Measurements from ENCODE around the gene STAB2. TPM values are rescaled to one million over a fixed set of nuclear protein-coding genes. Genes with fewer than 3 reads are reported as not detected.

The STAB2 gene
- total and polyA plus RNA-seq, 2 of the 4 experiments (the other 2 are of a cell fraction), result not detected

DNA sequence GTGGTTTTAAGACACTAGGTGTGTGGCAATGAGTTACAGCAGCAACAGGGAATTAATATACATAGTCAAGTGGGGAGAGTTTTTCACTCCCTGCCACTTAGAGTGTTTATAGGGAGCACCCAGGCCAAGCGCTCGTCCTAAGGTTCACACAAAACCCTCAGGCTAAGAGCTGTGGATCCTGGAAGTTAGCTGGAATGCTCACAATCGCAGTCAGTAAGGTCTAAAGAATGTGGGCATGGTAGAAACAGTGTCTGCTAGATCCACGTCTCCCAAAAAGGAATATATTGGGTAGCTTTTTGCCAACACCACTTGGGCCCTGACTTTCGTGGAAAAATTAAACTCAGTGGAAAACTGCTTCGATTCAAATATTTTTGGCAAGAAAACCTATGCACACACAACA lies 36.6 kb downstream of the STAB2 start:
- Histone ChIP-seq H2BK20ac (ENCODE audit: low read depth, low read length) (no peak overlapping the region), H3K36me3 (ENCODE audit: control insufficient read depth, insufficient read depth, low read length) (no peaks in the 10 kb centered on the region), H3K4me1 (ENCODE audit: control insufficient read depth, insufficient read depth, low read length) (no peaks in the 10 kb centered on the region), H3K9me3 (ENCODE audit: control insufficient read depth, insufficient read depth, low read length) (no peaks in the 10 kb centered on the region), H2AK5ac (ENCODE audit: low read depth, low read length) (no peak overlapping the region), H2AFZ (replicated peaks; ENCODE audit: low read length, poor library complexity) (no peak overlapping the region), H3K4ac (ENCODE audit: low read depth, low read length) (no peak overlapping the region), H3K27ac (ENCODE audit: insufficient read depth, low read length) (no peak overlapping the region), H4K91ac (ENCODE audit: insufficient read depth, low read depth, low read length) (no peak overlapping the region), H3K23ac (ENCODE audit: low read depth, low read length) (no peak overlapping the region), H3K9ac (ENCODE audit: low read depth, low read length) (no peak overlapping the region), H4K20me1 (ENCODE audit: insufficient read depth, low read length) (no peaks in the 10 kb centered on the region), H3K27me3 (ENCODE audit: control insufficient read depth, insufficient read depth, low read length) (no peaks in the 10 kb centered on the region), H2BK15ac (ENCODE audit: low read depth, low read length) (no peak overlapping the region), H2AK9ac (replicated peaks; ENCODE audit: low read depth, low read length, poor library complexity) (no peak overlapping the region), H4K8ac (ENCODE audit: low read depth in 2 of 2, low read length in 2 of 2) (no peak overlapping the region), H4K5ac (ENCODE audit: low read depth, low read length) (no peak overlapping the region), H3K79me1 (ENCODE audit: low read depth in 1 of 2, low read length in 2 of 2) (no peaks in the 10 kb centered on the region), H3K4me2 (ENCODE audit: low read depth, low read length) (no peak overlapping the region), H2BK120ac (ENCODE audit: low read depth, low read length) (no peak overlapping the region), H3K56ac (ENCODE audit: extremely low read depth, insufficient read depth, low read length) (no peak overlapping the region), H3K18ac (ENCODE audit: low read depth, low read length) (no peak overlapping the region), H3K14ac (replicated peaks; ENCODE audit: low read depth, low read length) (no peak overlapping the region), H3K4me3 (ENCODE audit: insufficient read depth, low read depth, low read length) (no peak overlapping the region), H3K9me1 (ENCODE audit: insufficient read depth, low read length) (no peaks in the 10 kb centered on the region), H2BK5ac (ENCODE audit: low read depth, low read length, poor library complexity, severe bottlenecking) (no peak overlapping the region)
- ChIA-PET CTCF (no interaction called here), POLR2A (ENCODE audit: unreplicated experiment) (no interaction called here)
- 37% methylated on average over 2 of the region's 6 CpGs; no CpG with 5 or more reads in 1 of the 2 experiments for WGBS, 2 experiments (ENCODE audit: extremely low coverage in 2 of 2, insufficient read length in 1 of 2)
- in situ Hi-C loops (cut with MboI; ENCODE audit: low sequenced_read_pairs), result no loop called here
- DNase-seq, result no peak
- no TSS peak for BruUV-seq (replicated peaks)
- TF ChIP-seq FOS (IDR thresholded peaks at IDR 0.05; ENCODE audit: low read depth, low read length) (no peak), MAFK (IDR thresholded peaks at IDR 0.05; ENCODE audit: low read depth, low read length) (no peak), CHD1 (IDR thresholded peaks at IDR 0.05; ENCODE audit: low read depth, low read length) (no peak), BHLHE40 (IDR thresholded peaks at IDR 0.05; ENCODE audit: low read depth, low read length) (no peak), RCOR1 (IDR thresholded peaks at IDR 0.05; ENCODE audit: insufficient replicate concordance, low read length) (no peak), RAD21 (IDR thresholded peaks at IDR 0.05; ENCODE audit: low read length) (no peak), SMC3 (IDR thresholded peaks at IDR 0.05; ENCODE audit: low read depth, low read length) (no peak), USF2 (IDR thresholded peaks at IDR 0.05; ENCODE audit: low read depth, low read length) (no peak), MAZ (IDR thresholded peaks at IDR 0.05; ENCODE audit: borderline replicate concordance, low read depth, low read length) (no peak), NFE2L2 (IDR thresholded peaks at IDR 0.05; ENCODE audit: low read depth, low read length) (no peak), CEBPB (IDR thresholded peaks at IDR 0.05; ENCODE audit: low read depth, low read length) (no peak), POLR2A (IDR thresholded peaks at IDR 0.05; ENCODE audit: low read depth, low read length) (no peak), MXI1 (IDR thresholded peaks at IDR 0.05; ENCODE audit: borderline replicate concordance, low read depth, low read length) (no peak), RFX5 (IDR thresholded peaks at IDR 0.05; ENCODE audit: low read depth, low read length) (no peak), ELK1 (IDR thresholded peaks at IDR 0.05; ENCODE audit: borderline replicate concordance, low read depth, low read length) (no peak)
- TF ChIP-seq, protein P1, sequence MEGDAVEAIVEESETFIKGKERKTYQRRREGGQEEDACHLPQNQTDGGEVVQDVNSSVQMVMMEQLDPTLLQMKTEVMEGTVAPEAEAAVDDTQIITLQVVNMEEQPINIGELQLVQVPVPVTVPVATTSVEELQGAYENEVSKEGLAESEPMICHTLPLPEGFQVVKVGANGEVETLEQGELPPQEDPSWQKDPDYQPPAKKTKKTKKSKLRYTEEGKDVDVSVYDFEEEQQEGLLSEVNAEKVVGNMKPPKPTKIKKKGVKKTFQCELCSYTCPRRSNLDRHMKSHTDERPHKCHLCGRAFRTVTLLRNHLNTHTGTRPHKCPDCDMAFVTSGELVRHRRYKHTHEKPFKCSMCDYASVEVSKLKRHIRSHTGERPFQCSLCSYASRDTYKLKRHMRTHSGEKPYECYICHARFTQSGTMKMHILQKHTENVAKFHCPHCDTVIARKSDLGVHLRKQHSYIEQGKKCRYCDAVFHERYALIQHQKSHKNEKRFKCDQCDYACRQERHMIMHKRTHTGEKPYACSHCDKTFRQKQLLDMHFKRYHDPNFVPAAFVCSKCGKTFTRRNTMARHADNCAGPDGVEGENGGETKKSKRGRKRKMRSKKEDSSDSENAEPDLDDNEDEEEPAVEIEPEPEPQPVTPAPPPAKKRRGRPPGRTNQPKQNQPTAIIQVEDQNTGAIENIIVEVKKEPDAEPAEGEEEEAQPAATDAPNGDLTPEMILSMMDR (conservative IDR thresholded peaks at IDR 0.05; ENCODE audit: low read depth, low read length), result no peak
- intact Hi-C loops (cut with micrococcal nuclease), result no loop called here
- ATAC-seq (ENCODE audit: low read depth), result no peak
- dilution Hi-C loops (cut with HindIII; ENCODE audit: low sequenced_read_pairs, unreplicated experiment), result no loop called here
